ENCODE measurements around the gene UNC80. TPM values are rescaled to one million over a fixed set of nuclear protein-coding genes. Genes with fewer than 3 reads are reported as not detected.

UNC80 gene
- 54.2 TPM for total RNA-seq

GRCh38 chr2:209771474-209772289, at the start of gene UNC80:
Gene UNC80 (plus strand): TSS chr2:209771832. CDS start chr2:209772073, 241 bp downstream.

GRCh38 chr2:210002158-210003157, 230.8 kb downstream of the UNC80 start, which contains the start of gene RPE:
Gene RPE (plus strand): TSS chr2:210002638. CDS start chr2:210002662, 24 bp downstream.

Other genes with a start within 250 kb of the UNC80 start
- gene RPE, start 230.8 kb downstream of the UNC80 start, total RNA-seq, result 93.8 TPM